ENCODE measurements around the gene GCNT1.

DNA sequence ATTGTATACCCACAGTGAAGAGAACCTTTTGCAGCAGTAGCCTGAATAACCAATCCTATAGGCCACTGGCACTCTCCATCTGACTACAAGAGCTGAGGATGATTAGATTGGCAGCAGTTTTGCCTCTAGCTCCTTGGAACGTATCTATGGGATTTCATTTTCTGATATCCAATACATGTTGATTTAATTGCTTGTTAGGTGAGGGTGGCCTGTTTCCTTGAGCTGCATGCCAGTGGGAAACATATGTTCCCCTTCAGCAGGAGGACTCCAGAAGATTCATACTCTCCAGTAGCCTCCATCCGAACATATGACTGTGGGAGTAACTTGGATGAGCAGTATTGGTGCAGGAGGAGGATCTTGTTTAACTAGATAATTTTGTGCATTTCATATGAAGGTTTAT is 51.5 kb downstream of the GCNT1 start:
- no peak for TF ChIP-seq POLR2A (IDR thresholded peaks at IDR 0.05)
- no peak for TF ChIP-seq CTCF (IDR thresholded peaks at IDR 0.05)

Data from lower leg skin (tissue), 3 donors.